Pulmonary artery endothelial cell (primary cell): ENCODE measurements around the gene FST. TPM values are rescaled to one million over a fixed set of nuclear protein-coding genes. Genes with fewer than 3 reads are reported as not detected.

Experiments
- DNase-seq: peaks from one replicate; pipeline ENCODE4 v3.0.0-alpha.2; 2011; ENCODE audit warnings: low read depth, low spot score
- total RNA-seq: library from RNA; depleted of rRNA; stranded (reverse); fragments of >200 nt; gene quantifications from 2 replicates; pipeline ENCODE4 v1.2.3, GENCODE V29; 2014

The FST gene
- total RNA-seq, 1 donor from 2014 or later, result 63.4 TPM

GRCh38 chr5:53472720-53473510 is 7.5 kb upstream of the FST start:
- DNase-seq, result no peak

- no peak for DNase-seq
These were observed 6.8 kb upstream of the FST start for GRCh38 chr5:53473633-53474032.

DNA sequence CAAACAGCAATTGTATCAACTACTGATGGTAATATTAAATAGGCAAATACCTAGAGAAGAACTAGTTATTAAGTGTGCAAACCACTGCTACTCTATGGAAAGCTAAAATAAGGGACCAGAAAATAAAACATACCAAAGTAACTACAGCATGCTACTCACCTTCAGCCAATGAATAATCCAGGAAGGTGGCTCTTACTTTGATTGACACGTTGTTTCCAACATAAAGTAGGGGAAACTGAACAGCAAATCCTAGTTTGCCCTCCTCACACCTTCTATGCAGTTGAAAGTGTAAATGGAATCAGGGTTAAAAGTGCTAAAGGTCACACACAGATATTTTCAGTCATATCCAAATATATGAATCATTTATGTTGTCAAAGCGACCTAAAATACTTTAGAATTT is 5.1 kb upstream of the FST start:
- no peak for DNase-seq

GRCh38 chr5:53476019-53476418 is 4.4 kb upstream of the FST start:
- DNase-seq, result no peak

DNA sequence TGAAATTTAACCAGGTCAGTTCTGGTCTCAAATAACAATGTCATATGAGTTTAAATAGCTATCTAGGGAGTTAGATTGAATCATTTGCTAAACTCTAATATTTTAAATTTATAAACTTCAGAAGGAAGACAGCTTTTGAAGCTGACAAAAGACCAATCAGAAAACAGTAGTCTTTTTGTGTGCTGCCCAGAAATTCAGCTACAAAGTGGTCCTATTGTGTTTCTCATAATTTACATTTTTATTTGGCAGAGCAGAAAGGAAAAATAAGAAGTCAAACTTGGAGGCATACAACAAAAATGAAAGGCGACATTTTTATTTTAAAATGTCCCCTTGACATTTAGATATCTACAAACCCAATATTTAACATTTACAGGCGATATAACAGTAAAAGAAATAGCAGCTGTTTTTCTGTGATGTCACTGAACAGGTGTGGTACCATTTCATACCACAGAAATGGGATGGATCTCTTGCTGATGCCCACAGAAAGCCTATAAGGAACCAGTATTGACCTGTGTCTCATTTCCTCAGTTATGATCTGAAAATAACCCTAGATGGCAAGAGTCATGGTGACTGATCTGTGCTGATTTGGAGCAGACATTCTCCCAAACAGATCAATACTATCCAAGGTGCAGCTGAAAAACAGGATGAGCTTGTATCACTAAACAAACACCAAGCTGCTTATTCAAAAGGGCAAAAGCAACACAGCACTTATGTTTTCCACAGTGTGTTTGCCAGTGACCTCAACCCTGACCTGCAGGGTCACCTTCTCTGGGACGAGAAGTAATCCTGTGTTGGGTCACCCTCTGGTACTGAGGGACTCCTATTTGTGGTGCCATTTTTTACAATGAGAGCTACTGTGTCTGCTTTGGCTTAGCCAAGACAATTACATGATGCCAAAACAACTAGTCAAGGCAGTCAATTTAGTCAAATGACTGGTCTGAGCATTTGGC is 3.6 kb upstream of the FST start:
- no peak for DNase-seq

GRCh38 chr5:53478411-53479044 is 1.9 kb upstream of the FST start:
- no peak for DNase-seq

DNA sequence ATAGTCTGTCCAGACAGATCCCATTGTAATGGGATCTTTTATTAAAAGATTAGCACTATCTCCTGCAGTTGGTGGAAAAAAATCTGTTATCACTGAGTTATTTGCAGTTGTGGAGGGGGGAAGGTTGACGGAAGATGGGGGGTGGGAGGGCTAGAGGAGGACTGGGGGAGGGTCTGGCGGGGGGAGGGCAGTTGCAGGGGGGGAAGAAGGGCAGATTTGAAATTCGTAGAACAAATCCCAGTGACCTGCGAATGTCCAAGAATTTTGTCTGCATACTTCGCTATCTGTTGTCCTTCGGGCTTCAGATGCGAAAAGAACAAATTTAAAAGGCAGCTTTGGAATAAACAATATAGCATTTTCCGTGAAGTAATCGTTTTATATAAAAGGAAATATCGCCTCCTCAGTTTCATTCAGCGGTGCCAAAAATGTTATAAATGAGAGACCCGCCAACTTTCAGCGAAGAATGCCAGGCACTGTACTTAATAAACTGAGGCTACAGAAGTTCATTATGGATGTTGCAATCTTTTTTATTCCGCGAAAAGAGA is 1.3 kb upstream of the FST start:
- no peak for DNase-seq

DNA sequence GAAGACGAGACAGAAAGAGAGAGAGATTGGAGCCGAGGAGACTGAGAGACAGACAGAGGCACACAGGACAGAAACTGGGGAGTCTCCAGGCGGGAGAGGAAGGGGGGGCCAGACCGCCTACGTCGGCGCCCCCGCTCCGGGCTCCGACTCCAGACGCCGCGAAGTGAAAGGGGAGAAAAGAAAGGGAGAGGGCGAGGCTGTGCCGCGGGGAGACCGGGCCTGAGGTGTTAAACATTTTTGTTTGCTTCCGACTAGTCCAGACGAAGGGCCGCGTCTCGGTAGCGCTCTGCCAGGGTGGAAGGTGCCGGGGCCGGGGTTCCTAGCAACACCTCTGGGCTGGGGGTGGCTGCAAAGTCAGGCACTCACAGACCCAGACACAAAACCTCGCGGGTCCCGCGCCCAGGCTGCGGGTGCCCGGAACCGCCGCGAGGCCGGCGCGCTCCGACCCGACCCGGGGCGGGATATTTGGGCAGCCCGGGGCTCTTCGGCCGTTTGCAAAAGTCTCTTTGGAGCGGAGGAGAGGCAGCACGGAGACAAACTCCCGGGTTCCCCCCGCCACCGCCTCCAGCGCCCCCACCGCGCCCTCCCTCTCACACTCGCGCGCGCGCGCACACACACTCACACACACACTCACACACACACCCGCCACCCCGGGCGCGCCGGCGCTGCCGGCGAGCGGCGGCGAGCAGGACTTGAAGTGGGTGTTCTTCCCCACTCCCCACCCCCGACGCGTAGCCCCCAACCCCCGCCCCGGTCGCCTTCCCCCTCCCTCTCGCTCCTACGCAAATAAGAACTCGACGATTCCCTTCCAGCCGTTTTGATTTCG is 626 bp upstream of the FST start:
- DNase-seq, result no peak

GRCh38 chr5:53481159-53481886 is 894 bp downstream of the FST start:
- DNase-seq, result no peak

- no peak for DNase-seq
These were observed 1.7 kb downstream of the FST start for GRCh38 chr5:53481887-53482716.

GRCh38 chr5:53482717-53483638 is 2.5 kb downstream of the FST start:
- no peak for DNase-seq

DNA sequence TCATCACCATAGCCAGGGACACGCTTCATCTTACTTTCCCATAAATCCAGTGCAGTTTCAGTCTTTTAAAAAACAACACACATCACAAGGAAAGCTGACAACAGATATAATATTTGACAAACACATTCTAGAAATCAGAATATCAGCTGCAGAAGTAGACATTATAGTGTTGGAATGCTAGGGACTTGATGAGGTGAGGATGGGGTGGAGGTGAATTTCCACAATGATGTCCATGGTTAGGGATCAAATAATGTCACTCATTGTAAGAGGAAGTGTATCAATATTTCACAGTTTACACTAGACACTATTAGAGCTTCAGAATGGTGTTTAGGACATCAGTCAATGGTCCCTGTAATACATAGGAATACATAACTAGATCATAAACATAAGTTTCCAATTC is 7.0 kb downstream of the FST start:
- DNase-seq, result no peak

DNA sequence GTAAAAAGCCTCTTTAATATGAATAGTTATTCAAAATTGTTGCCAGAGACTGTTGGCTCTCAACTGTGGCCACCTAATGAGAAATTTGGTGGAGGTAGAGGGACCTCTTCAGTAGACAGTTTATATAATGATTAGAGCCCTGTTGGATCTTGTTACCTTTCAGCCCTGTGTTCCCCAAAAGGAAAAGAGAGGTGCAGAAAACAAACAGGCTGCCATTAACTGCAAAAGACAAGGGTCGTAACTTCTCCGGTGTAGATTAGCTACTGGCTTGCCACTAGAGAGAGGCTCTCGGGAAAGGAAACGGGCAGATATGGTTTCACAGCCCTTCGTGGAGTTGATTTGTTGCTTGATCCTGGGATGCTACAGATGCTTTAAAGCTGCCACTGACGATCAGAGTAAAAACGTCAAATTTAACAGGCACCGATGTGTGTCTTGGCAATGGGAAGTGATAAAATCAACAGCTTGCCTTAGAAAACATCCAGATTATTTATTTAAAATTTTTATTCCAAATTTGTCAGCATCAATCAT is 7.8 kb downstream of the FST start:
- DNase-seq, result no peak

GRCh38 chr5:53490747-53491146 is 10.3 kb downstream of the FST start:
- DNase-seq, result no peak

GRCh38 chr5:53501054-53501453 is 20.6 kb downstream of the FST start:
- DNase-seq, result no peak

GRCh38 chr5:53503562-53504218 is 23.3 kb downstream of the FST start:
- DNase-seq, result no peak

GRCh38 chr5:53507013-53507412 is 26.6 kb downstream of the FST start:
- no peak for DNase-seq
